B cell (primary cell): ENCODE data around the gene ITGB2.

Experiments
- CTCF ChIP-seq: fragments of 200-600 bp; IDR thresholded peaks from one replicate; pipeline ENCODE4 v1.8.0; 2022; ENCODE audit warnings: antibody characterized with exemption, mild to moderate bottlenecking
- EZH2 ChIP-seq: IDR thresholded peaks from 2 replicates; pipeline ENCODE4 v1.6.1; 2012; ENCODE audit warnings: borderline replicate concordance, low read depth, mild to moderate bottlenecking, moderate library complexity, low read length; ENCODE audit not compliant: insufficient read depth, poor library complexity, severe bottlenecking

GRCh38 chr21:44898011-44898488 lies 22.6 kb downstream of the ITGB2 start:
- no peak for TF ChIP-seq EZH2
- no peak for TF ChIP-seq CTCF
